Breast epithelium (tissue), 3 donors: ENCODE results near the gene SLC22A12.

Source experiments
- POLR2A ChIP-seq: fragments of 450-650 bp; IDR thresholded peaks from one replicate; pipeline ENCODE4 v1.6.1; 2016; ENCODE audit warnings: antibody characterized with exemption, mild to moderate bottlenecking, moderate library complexity
- TF ChIP-seq, protein P1 (sequence below), 3 donors: fragments of 450-650 bp; IDR thresholded peaks; one replicate each; pipeline ENCODE4 v1.5.1; 2016 to 2017; ENCODE audit warnings: antibody characterized with exemption in 3 of 3, mild to moderate bottlenecking in 3 of 3, moderate library complexity in 3 of 3

DNA sequence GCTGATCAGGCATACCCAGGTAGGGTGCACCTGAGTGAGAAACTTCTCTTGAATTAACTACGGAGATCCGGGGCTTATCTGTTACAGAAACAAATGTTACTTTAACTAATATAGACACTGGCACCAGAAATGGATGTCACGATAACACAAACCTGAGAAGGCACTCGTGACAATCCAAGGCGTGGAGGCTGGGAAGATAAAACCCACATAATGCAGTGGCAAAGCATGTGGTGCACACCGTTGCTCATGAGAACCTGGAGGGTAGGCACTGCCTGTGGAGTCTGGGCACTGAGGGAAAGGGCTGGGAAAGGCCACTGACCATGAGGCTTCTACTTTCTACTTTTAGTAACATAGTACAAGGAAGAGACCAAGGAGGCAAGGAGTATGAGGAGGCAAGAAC, 22.6 kb downstream of the SLC22A12 start:
- TF ChIP-seq, protein P1, sequence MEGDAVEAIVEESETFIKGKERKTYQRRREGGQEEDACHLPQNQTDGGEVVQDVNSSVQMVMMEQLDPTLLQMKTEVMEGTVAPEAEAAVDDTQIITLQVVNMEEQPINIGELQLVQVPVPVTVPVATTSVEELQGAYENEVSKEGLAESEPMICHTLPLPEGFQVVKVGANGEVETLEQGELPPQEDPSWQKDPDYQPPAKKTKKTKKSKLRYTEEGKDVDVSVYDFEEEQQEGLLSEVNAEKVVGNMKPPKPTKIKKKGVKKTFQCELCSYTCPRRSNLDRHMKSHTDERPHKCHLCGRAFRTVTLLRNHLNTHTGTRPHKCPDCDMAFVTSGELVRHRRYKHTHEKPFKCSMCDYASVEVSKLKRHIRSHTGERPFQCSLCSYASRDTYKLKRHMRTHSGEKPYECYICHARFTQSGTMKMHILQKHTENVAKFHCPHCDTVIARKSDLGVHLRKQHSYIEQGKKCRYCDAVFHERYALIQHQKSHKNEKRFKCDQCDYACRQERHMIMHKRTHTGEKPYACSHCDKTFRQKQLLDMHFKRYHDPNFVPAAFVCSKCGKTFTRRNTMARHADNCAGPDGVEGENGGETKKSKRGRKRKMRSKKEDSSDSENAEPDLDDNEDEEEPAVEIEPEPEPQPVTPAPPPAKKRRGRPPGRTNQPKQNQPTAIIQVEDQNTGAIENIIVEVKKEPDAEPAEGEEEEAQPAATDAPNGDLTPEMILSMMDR (IDR thresholded peaks at IDR 0.05): no peak
- no peak for TF ChIP-seq POLR2A
